Fibroblast of skin of back (primary cell): ENCODE results near the gene ARHGEF12.
A peak's percentile ranks its signal among the peaks of the same experiment; 100 is the strongest.

Source experiments
- DNase-seq: peaks from one replicate; pipeline ENCODE4 v3.0.0-alpha.2; 2013

ARHGEF12 gene

GRCh38 chr11:120389693-120390584 is 53.7 kb downstream of the ARHGEF12 start:
- DNase-seq = no peak

GRCh38 chr11:120390585-120390922 is 54.3 kb downstream of the ARHGEF12 start:
- DNase-seq = no peak

DNA sequence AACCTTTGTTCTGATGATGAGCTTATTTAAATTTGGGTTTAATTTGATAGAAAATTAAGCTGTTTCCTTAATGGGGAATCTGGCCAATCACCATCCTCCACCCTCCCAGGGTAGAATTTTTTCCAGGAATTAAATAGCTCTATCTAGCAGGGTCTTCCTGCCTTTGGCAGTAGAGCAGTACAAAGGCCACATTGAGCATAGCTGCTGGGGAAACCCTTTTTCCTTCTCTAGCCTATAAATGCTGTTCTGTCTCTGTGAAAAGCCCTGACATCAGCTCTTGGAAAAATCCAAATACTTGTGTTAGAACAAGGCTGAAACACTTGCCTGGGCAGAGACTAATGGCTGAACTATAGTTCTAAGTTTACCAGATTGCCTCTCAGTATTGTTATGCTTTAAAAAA is 55.1 kb downstream of the ARHGEF12 start:
- no peak for DNase-seq

DNA sequence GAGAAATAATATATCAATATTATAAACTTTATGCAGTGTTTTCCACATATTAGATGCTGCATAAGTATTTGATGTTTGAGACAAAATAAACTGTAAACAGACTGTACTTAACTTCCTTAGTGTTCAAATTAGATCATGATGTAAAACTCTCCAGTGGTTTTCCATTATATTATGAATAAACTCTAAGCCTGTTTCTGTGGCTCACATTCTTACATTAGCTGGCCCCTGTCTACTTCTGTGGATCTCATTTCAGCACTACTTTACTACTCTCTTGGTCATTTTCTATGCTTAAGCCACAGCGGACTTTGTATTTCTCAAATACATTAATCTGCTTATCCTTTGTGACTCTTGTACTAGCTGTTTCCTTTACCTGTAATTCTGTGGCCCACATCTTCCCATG is 55.6 kb downstream of the ARHGEF12 start:
- no peak for DNase-seq

GRCh38 chr11:120392314-120392713 is 56.1 kb downstream of the ARHGEF12 start:
- DNase-seq = no peak

DNA sequence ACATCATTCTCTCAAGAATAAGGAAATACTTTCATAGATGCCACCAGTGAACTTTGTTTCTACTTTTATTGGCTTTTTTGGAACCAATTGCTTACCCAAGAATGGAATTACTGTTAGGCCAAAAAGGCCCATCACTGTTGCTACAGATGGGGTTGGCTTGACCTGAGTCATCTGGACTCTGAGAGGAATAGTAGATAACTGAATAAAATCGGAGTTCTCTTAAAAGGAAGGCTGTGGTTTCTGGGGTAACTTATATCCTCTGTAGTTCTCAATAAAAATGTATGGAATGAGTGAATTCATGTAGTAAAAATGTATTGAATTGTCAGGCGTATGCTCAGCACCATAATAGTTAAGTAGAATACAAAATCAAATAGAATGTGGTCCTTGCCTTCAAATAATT is 56.6 kb downstream of the ARHGEF12 start:
- DNase-seq = peak; percentile 92

DNA sequence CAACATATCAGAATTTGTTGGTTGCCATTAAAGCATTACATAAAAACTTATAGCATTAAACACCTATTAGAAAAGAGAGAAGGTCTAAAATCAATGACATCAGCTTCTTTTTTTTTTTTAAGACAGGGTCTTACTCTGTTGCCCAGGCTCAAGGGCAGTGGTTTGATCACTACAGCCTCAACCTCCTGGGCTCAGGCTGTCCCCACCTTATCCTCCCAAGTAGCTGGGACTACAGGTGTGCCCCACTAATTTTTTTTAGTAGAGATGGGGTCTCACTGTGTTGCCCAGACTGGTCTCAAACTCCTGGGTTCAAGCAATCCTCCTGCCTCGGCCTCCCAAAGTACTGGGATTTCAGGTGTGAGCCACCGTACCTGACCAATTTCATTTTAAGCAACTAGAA is 57.9 kb downstream of the ARHGEF12 start:
- DNase-seq = no peak

GRCh38 chr11:120395778-120396177 is 59.6 kb downstream of the ARHGEF12 start:
- DNase-seq = no peak

- DNase-seq = peak; percentile 59
These were observed 61.9 kb downstream of the ARHGEF12 start for GRCh38 chr11:120398132-120398531.

GRCh38 chr11:120399307-120399706 is 63.1 kb downstream of the ARHGEF12 start:
- DNase-seq = peak; percentile 43

DNA sequence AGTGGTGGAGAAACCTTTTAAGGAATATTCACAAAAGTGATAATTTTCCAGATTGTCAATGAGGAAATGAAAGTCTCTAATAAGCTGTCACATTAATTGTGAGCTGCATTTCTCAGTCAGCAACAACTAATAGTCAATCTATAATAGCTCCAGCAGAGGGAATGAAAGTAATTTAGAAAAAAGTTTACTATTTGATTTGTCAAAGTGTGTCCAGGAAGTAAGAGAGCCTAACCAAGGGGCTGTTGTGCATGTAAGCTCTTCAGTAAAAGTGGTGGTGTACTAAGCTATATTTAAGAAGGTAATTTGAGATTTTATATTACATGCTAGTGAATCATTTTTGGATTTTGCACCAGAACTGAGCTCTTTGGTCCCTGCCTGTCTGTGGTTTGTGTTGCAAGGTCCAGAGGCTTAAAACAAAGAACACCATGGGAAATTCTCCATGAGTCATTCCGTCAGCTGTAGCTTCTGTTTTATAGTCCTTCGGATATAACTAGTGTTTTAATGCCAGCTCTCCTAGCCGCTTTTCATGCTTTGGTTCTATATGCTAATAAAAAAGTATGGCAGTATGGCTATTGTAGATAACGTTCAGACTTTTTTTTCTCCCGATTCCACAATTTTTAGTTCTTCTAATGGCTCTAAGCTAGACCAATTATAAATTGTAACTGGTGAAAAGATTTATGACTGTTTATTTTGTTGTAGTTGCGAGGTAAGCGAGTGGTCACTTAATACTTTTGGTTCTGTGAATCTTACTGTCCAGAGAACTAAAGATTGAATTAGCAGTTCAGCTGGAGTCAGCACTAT is 64.6 kb downstream of the ARHGEF12 start:
- peak; percentile 97 for DNase-seq

- no peak for DNase-seq
These were observed 65.3 kb downstream of the ARHGEF12 start for GRCh38 chr11:120401506-120401905.

GRCh38 chr11:120403966-120404365 is 67.8 kb downstream of the ARHGEF12 start:
- no peak for DNase-seq

GRCh38 chr11:120404495-120404894 is 68.3 kb downstream of the ARHGEF12 start:
- no peak for DNase-seq

GRCh38 chr11:120409655-120410054 is 73.4 kb downstream of the ARHGEF12 start:
- no peak for DNase-seq

DNA sequence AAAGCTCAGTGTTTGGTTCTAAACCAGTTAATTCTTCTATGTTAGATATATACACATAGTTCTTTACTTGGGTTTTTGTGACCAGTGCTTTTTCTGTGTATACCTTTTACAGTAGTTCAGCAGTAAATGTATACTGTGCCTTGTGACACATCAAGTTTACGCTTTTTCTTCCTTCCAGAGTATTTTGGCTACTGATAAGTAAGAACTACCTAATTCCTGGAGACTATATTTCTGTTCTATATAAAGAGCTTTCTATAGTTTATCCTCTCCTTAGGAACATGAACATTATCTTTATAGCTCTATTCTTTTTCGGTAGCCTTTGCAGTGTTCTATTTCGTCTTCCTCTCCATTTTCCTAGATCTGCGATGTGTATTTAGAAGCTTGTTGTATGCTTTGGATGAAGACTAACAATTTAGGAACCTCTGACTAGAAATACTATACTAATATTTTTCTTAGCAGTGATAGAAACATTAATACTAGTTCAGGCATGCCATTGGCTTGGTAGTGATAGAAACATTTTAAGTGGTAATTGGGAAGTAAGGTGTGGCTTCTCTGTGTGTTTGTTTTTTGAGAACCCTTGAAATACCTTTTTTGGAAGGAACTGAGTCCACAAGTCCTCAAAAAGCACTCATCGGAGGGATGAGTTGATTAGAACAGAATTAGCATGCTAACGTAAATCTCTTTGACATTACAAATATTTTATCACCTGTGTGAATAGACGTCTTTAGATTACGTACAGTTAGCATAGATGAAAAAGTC is 74.6 kb downstream of the ARHGEF12 start:
- DNase-seq = no peak

DNA sequence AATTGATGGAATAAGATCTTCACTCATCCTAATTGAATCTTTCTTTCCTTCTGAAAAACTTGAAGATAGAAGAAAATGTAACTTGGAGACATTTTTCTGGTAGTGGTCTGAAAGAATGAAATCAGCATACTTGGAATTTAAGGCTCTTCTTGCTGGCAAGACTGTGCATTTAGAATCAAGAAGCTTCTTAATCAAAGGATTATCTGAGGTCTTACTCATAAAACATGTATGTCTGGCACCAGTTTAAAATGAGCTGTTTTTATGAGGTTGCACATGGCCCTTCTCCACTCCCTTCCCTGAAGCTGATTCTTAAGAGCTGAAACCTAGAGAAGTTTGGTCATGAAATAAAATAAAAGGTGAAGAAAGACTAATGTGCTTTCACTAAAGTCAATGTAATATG is 77.3 kb downstream of the ARHGEF12 start:
- peak; percentile 81 for DNase-seq

GRCh38 chr11:120420572-120420971 is 84.4 kb downstream of the ARHGEF12 start:
- no peak for DNase-seq

- peak; percentile 10 for DNase-seq
These were observed 88.2 kb downstream of the ARHGEF12 start for GRCh38 chr11:120424185-120424969.

- DNase-seq = no peak
These were observed 88.7 kb downstream of the ARHGEF12 start for GRCh38 chr11:120424970-120425332.

GRCh38 chr11:120425527-120425926 is 89.3 kb downstream of the ARHGEF12 start:
- no peak for DNase-seq

DNA sequence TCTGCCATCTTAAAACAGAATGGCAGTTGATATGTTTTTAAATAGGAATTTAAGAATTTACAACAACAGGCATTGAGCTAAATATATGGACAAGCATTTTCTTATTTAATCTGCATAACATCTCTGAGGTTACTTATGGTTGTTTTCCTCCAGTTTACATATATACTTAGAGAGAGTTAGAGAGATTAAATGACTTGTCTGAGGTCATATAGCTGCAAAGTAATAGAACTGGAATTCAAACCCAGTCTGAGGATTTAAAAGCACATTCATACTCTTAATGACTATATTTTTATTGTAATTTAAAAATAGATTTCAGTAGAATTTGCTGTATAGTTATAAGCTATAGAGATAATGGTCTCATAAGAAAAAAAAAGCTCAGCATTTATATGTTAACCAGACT is 93.9 kb downstream of the ARHGEF12 start:
- peak; percentile 46 for DNase-seq
